DMS153 (cell line): Measurements from ENCODE around the gene STARD3NL.
"Not testable (repeated sequence)": the region's sequence is repeated elsewhere in the genome, so short reads cannot be mapped to it uniquely, and the experiment has no call there.

Experiments used
- DNase-seq: peaks from one replicate; lab custom pipeline; 2025; lab: John Stamatoyannopoulos, UW

Gene STARD3NL

GRCh38 chr7:38269704-38270346, 91.8 kb downstream of the STARD3NL start:
- not testable (repeated sequence) for DNase-seq

- not testable (repeated sequence) for DNase-seq
Observed at GRCh38 chr7:38270405-38270804, 92.4 kb downstream of the STARD3NL start.

GRCh38 chr7:38273286-38273995, 95.4 kb downstream of the STARD3NL start, which contains the start of gene TARP:
TSS of gene TARP (minus strand) at chr7:38273636.
- DNase-seq = no peak

GRCh38 chr7:38274486-38274885, 96.4 kb downstream of the STARD3NL start:
- no peak for DNase-seq

DNA sequence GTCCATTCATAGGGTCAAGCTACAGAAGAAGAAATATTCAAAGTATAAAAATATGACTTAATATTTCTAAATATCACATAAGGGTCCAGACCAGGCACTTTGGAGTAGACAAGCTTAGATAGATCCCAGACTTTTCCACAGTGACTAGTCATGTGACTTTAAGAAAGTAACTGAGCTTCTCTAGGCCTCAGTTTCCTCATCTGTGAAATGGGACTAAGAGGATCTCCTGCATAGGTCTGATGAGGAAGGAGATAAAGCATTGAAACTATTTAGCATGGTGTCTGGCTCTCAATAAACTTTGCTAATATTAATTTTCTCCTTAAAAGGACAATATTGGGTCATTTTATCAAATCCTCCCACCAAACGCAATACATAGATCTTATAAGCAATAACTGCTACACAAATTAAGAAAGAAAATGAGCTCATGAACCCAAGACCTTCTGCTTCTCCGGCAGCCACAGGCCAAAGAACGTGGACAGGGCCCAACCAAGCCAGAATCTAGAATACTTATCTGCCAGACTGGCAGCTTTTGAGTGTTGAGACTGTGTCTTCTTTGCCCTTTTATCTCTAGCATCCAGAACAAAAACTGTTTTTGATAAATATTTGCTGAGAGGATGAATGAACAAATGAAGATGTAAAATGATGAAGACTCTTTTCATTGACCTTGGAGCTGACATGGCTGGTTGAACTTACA, 97.0 kb downstream of the STARD3NL start:
- DNase-seq = no peak

GRCh38 chr7:38276096-38276877, 98.2 kb downstream of the STARD3NL start:
- no peak for DNase-seq

DNA sequence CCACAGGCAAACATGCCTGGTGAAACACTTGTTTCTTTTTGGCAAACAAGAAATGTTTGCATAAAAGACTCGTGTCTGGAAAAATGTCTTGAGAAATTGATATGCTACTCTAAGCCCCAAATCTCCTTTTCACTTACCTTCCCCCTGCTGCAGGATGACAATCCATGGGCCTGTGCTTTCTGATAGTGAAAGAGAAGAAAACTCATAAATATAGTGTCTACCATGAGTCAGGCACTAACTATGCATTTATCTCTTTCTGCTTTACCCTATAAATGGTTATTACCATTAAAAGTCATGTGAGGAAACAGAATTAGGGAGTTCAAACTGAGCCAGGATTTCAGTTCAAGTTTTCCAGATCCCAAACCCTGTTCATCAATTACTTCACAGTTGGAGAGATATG, 102.0 kb downstream of the STARD3NL start:
- DNase-seq = no peak
